Fibroblast of lung (primary cell): ENCODE data around the gene NXPH4. TPM values are rescaled to one million over a fixed set of nuclear protein-coding genes. Genes with fewer than 3 reads are reported as not detected.

Experiments used
- DNase-seq, 2 donors: peaks; one replicate each; pipeline versions ENCODE4 v3.0.0 to v3.0.0-alpha.2; 2010; ENCODE audit warnings: low read depth in 2 of 2
- H2AFZ ChIP-seq: 2 replicates; pipeline ENCODE4 v1.5.1; 2012; ENCODE audit warnings: low read length, control low read depth, inconsistent platforms
- H3K27ac ChIP-seq: 2 replicates; pipeline ENCODE4 v1.5.1; 2011; ENCODE audit warnings: low read length, control low read depth; ENCODE audit not compliant: insufficient read depth
- H3K27me3 ChIP-seq: 2 replicates; pipeline ENCODE4 v1.5.1; 2011; ENCODE audit warnings: mild to moderate bottlenecking, low read length; ENCODE audit not compliant: control insufficient read depth, insufficient read depth
- H3K36me3 ChIP-seq: 2 replicates; pipeline ENCODE4 v1.5.1; 2011; ENCODE audit warnings: low read length; ENCODE audit not compliant: control insufficient read depth, insufficient read depth
- H3K4me1 ChIP-seq: 2 replicates; pipeline ENCODE4 v1.5.1; 2011; ENCODE audit warnings: low read length; ENCODE audit not compliant: control insufficient read depth, insufficient read depth; ENCODE audit errors: extremely low read depth
- H3K4me2 ChIP-seq: 2 replicates; pipeline ENCODE4 v1.5.1; 2011; ENCODE audit warnings: low read length, control low read depth; ENCODE audit not compliant: insufficient read depth; ENCODE audit errors: extremely low read depth
- H3K4me3 ChIP-seq, 4 experiments: fragments of 200-600 bp in 1 of 4; sonication (generic) in 1 of 4; replicated peaks in 1 of 4; 2 replicates each; pipeline ENCODE4 v1.5.1; 2011 to 2016; ENCODE audit warnings: low read length in 4 of 4, low read depth in 3 of 4, mild to moderate bottlenecking in 3 of 4, control low read depth in 2 of 4, inconsistent platforms in 1 of 4, mixed read lengths in 1 of 4; ENCODE audit not compliant: insufficient read depth in 1 of 4; ENCODE audit errors: control extremely low read depth in 1 of 4
- H3K79me2 ChIP-seq: 2 replicates; pipeline ENCODE4 v1.5.1; 2012; ENCODE audit warnings: mild to moderate bottlenecking, low read length, inconsistent platforms; ENCODE audit not compliant: control insufficient read depth, insufficient read depth
- H3K9ac ChIP-seq: 2 replicates; pipeline ENCODE4 v1.5.1; 2011; ENCODE audit warnings: mild to moderate bottlenecking, low read length, control low read depth; ENCODE audit not compliant: insufficient read depth
- H3K9me3 ChIP-seq: 2 replicates; pipeline ENCODE4 v1.5.1; 2012; ENCODE audit warnings: low read depth, low read length; ENCODE audit not compliant: control insufficient read depth, insufficient read depth
- H4K20me1 ChIP-seq: 2 replicates; pipeline ENCODE4 v1.5.1; 2011; ENCODE audit warnings: low read length; ENCODE audit not compliant: control insufficient read depth, insufficient read depth; ENCODE audit errors: extremely low read depth
- EZH2 ChIP-seq: IDR thresholded peaks from 2 replicates; pipeline ENCODE4 v1.5.1; 2012; ENCODE audit warnings: low read length, control low read depth, mild to moderate bottlenecking; ENCODE audit errors: missing control alignments
- polyA plus RNA-seq, 2 donors: library from polyadenylated mRNA; depleted of rRNA in 1 of 2; stranded (reverse) in 1 of 2; unstranded in 1 of 2; fragments of >200 nt; gene quantifications; 2 replicates each; pipeline ENCODE4 v1.2.1, GENCODE V29; 2011 to 2012; ENCODE audit warnings: missing spikeins in 1 of 2
- total RNA-seq: library from RNA; depleted of rRNA; stranded (reverse); fragments of >200 nt; gene quantifications from 2 replicates; pipeline ENCODE4 v1.2.1, GENCODE V29; 2014
- TF ChIP-seq, protein P1 (sequence below), 2 donors: IDR thresholded peaks in 1 of 2; conservative IDR thresholded peaks in 1 of 2; 1 replicate in 1 of 2; 2 replicates in 1 of 2; pipeline ENCODE4 v1.5.1; 2011 to 2012; ENCODE audit warnings: low read length in 2 of 2, control low read depth in 1 of 2, inconsistent platforms in 1 of 2, low read depth in 1 of 2, mild to moderate bottlenecking in 1 of 2

Gene NXPH4
- total and polyA plus RNA-seq, 2 donors (not counting 1 experiment from before 2014, with no cell fraction given) = 0.50 to 1.9 TPM

DNA sequence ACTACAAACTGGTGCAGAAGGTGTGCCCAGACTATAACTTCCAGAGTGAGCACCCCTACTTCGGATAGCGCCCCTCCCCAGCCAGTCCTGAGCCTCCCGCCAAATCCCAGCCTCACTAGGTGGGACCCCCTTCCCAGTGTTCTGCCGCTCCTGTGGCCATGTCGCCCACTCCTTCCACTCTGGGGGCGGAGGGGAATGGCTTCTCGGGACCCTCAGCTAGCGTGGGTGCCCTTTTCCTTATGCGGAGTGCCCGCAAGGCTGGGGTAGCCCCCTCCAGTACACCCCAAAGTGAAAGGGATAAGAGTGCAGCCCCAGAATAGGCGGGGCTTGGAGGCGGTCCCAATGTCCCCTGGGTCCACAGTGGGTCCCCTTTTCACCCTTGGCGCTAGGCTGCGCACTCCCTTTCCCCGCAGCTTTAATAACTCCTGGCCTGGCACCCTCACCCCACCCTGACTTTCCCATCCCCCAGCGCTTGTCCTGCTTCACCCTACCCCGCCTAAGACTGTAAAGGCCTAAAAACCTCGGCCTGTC lies 9.2 kb downstream of the NXPH4 start:
- no peak overlapping the region for H2AFZ ChIP-seq

DNA sequence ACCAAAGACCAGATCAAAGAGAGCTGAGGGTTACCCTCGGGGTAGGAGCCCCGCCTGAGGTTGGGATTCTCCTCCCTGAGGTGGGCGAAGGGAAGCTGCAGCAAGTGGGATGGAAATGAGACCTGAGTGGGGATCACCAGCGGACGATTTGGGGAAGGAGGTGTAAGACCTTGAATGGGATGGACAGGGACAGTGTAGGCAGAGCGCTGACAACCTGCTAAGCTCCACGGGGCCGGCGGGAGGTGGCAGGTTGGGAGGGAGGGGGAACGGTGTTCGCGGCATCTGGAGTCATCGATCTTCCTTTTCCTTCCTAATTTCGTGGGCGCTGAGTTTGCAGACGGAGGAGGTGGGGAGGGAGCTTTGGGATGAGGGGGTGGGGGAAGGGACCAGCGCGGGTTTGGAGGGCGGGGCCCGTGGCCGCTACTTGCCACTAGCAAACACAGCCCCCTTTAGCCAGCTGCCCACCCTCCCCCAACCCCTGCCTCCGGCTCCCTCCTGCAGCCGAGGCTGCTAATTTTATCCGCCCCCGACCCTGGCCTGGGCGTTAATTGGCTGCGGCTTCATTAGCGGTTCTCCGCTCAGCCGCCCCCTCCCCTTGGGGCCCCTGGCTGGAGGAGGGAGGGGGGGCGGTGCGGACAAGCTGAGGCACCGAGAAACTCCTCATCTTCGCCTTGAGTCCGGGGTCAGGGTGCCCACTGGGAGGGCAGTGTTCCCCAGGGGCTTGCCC lies 10.2 kb downstream of the NXPH4 start:
- Histone ChIP-seq H2AFZ (no peak overlapping the region), H3K9me3 (no peaks in the 10 kb centered on the region), H3K27me3 (peaks cover 3% of the 10 kb centered on the region), H3K4me2 (peak overlapping the region; percentile 13), H3K4me1 (peaks cover 21% of the 10 kb centered on the region), H3K79me2 (peaks cover 21% of the 10 kb centered on the region), H3K27ac (no peak overlapping the region), H3K9ac (no peak overlapping the region), H4K20me1 (no peaks in the 10 kb centered on the region), H3K4me3 (no peak overlapping the region), H3K36me3 (peaks cover 3% of the 10 kb centered on the region)
- TF ChIP-seq EZH2 = no peak
- TF ChIP-seq, protein P1, sequence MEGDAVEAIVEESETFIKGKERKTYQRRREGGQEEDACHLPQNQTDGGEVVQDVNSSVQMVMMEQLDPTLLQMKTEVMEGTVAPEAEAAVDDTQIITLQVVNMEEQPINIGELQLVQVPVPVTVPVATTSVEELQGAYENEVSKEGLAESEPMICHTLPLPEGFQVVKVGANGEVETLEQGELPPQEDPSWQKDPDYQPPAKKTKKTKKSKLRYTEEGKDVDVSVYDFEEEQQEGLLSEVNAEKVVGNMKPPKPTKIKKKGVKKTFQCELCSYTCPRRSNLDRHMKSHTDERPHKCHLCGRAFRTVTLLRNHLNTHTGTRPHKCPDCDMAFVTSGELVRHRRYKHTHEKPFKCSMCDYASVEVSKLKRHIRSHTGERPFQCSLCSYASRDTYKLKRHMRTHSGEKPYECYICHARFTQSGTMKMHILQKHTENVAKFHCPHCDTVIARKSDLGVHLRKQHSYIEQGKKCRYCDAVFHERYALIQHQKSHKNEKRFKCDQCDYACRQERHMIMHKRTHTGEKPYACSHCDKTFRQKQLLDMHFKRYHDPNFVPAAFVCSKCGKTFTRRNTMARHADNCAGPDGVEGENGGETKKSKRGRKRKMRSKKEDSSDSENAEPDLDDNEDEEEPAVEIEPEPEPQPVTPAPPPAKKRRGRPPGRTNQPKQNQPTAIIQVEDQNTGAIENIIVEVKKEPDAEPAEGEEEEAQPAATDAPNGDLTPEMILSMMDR (conservative IDR thresholded peaks at IDR 0.05 in 1 of 2, IDR thresholded peaks at IDR 0.05 in 1 of 2; ENCODE audit: low read depth in 1 of 2, low read length in 2 of 2) = no peak
- DNase-seq = no peak

More for the DNA sequence above, 9.2 kb downstream of the NXPH4 start:
- Histone ChIP-seq H3K9ac (no peak overlapping the region), H3K4me2 (no peak overlapping the region), H3K79me2 (peaks cover 11% of the 10 kb centered on the region), H3K27ac (no peak overlapping the region), H3K27me3 (peaks cover 14% of the 10 kb centered on the region), H3K4me3 (no peak overlapping the region), H4K20me1 (no peaks in the 10 kb centered on the region), H3K36me3 (no peaks in the 10 kb centered on the region), H3K4me1 (peaks cover 11% of the 10 kb centered on the region), H3K9me3 (no peaks in the 10 kb centered on the region)
- no peak for TF ChIP-seq EZH2
- TF ChIP-seq, protein P1 (conservative IDR thresholded peaks at IDR 0.05 in 1 of 2, IDR thresholded peaks at IDR 0.05 in 1 of 2; ENCODE audit: low read depth in 1 of 2, low read length in 2 of 2) = no peak
- no peak for DNase-seq

DNA sequence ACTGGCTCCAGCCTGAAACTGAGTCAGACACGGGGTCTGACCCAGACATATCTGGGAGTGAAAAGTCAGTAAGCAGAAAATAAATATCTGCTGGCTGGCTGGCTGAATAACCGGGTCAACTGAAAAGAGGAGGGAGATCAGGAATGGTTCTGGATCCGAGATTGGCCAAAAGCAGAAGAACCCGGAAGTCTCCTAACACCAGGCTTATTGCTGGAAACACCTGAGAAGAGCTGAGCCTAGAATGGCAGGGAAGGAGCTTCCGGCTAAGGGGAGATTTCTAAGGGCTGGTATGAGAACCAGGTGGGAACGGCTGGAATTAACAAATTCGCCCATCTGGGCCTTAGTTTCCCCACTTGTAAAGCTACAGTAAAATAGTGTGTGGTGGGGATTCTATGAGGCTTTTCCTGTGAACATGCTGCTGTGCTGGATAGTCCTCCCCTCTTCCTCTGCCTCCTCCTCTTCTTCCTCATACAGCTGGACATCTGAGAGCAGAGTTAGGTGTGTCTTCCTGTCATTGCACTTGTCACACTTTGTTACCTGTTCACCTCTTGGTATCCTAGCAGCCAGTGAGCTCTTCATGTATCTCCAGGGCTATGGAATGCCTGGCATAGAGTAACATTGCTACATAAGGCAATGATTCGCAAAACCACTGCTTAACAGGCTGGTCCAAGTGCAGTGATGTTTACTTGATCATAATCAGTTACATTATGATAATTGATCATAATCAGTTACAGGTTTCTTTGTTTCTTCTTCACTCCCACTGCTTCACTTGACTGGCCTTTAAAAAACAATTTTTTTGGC lies 10.9 kb downstream of the NXPH4 start:
- no peak for TF ChIP-seq EZH2
- TF ChIP-seq, protein P1 (conservative IDR thresholded peaks at IDR 0.05 in 1 of 2, IDR thresholded peaks at IDR 0.05 in 1 of 2; ENCODE audit: low read depth in 1 of 2, low read length in 2 of 2) = no peak
- Histone ChIP-seq H2AFZ (no peak overlapping the region), H3K27ac (no peak overlapping the region), H3K4me2 (no peak overlapping the region), H3K9me3 (no peaks in the 10 kb centered on the region), H3K4me1 (peaks cover 23% of the 10 kb centered on the region), H3K27me3 (peaks cover 3% of the 10 kb centered on the region), H3K9ac (no peak overlapping the region), H3K79me2 (peaks cover 28% of the 10 kb centered on the region), H4K20me1 (peaks cover 2% of the 10 kb centered on the region), H3K36me3 (peaks cover 11% of the 10 kb centered on the region), H3K4me3 (no peak overlapping the region)
- no peak for DNase-seq
